Stimulated activated memory B cell treated with anti-CD40 and anti-IgM and Interleukin-4, amounts not matched to agents 10 μg/mL and 1 μg/mL and 100 μg/mL, for 72 hours (primary cell): ENCODE data around the gene DDX59.
"Not testable (repeated sequence)": the region's sequence is repeated elsewhere in the genome, so short reads cannot be mapped to it uniquely, and the experiment has no call there.

Source experiments
- ATAC-seq: fragments of 150-1000 bp; cut with Tn5 transposase; 2 replicates; pipeline ENCODE4 v1.10.0; 2021
- H3K27ac Mint-ChIP-seq: one replicate; pipeline ENCODE4 v1.8.0; 2022; ENCODE audit warnings: mild to moderate bottlenecking, mixed read lengths
- H3K27me3 Mint-ChIP-seq: one replicate; pipeline ENCODE4 v1.8.0; 2022; ENCODE audit warnings: mixed read lengths
- H3K36me3 Mint-ChIP-seq: one replicate; pipeline ENCODE4 v1.8.0; 2022; ENCODE audit warnings: mixed read lengths
- H3K4me1 Mint-ChIP-seq: one replicate; pipeline ENCODE4 v1.8.0; 2022; ENCODE audit warnings: mixed read lengths
- H3K4me3 Mint-ChIP-seq: one replicate; pipeline ENCODE4 v1.8.0; 2022; ENCODE audit warnings: mild to moderate bottlenecking, moderate library complexity, mixed read lengths
- H3K9me3 Mint-ChIP-seq: one replicate; pipeline ENCODE4 v1.8.0; 2022; ENCODE audit warnings: mixed read lengths

Gene DDX59

GRCh38 chr1:200653022-200653462 lies 16.7 kb downstream of the DDX59 start:
- Mint-ChIP-seq H3K27ac (peak overlapping the region; percentile 38), H3K36me3 (peaks cover 42% of the 10 kb centered on the region), H3K4me3 (no peak overlapping the region), H3K27me3 (no peaks in the 10 kb centered on the region), H3K4me1 (peaks cover 38% of the 10 kb centered on the region), H3K9me3 (no peaks in the 10 kb centered on the region)
- no peak for ATAC-seq

- Mint-ChIP-seq H3K36me3 (peaks cover 38% of the 10 kb centered on the region), H3K4me1 (peaks cover 38% of the 10 kb centered on the region), H3K4me3 (no peak overlapping the region), H3K9me3 (no peaks in the 10 kb centered on the region), H3K27ac (peak overlapping the region; percentile 38), H3K27me3 (no peaks in the 10 kb centered on the region)
- ATAC-seq: no peak
Measured at GRCh38 chr1:200652378-200652777, 17.3 kb downstream of the DDX59 start.

GRCh38 chr1:200646515-200646914 lies 23.2 kb downstream of the DDX59 start:
- Mint-ChIP-seq H3K36me3 (peaks cover 19% of the 10 kb centered on the region), H3K4me1 (peaks cover 8% of the 10 kb centered on the region)

GRCh38 chr1:200644021-200644420 lies 25.7 kb downstream of the DDX59 start:
- peaks cover 23% of the 10 kb centered on the region for H3K36me3 Mint-ChIP-seq
- H3K9me3 Mint-ChIP-seq: no peaks in the 10 kb centered on the region
- no peak overlapping the region for H3K4me3 Mint-ChIP-seq
- H3K4me1 Mint-ChIP-seq: peaks cover 18% of the 10 kb centered on the region
- no peaks in the 10 kb centered on the region for H3K27me3 Mint-ChIP-seq
- no peak overlapping the region for H3K27ac Mint-ChIP-seq
- ATAC-seq: no peak

More at GRCh38 chr1:200646515-200646914, 23.2 kb downstream of the DDX59 start:
- no peak overlapping the region for H3K4me3 Mint-ChIP-seq
- peak overlapping the region; percentile 62 for H3K27ac Mint-ChIP-seq
- no peaks in the 10 kb centered on the region for H3K9me3 Mint-ChIP-seq
- ATAC-seq: no peak
- H3K27me3 Mint-ChIP-seq: no peaks in the 10 kb centered on the region

- Mint-ChIP-seq H3K9me3 (no peaks in the 10 kb centered on the region), H3K27me3 (no peaks in the 10 kb centered on the region), H3K27ac (no peak overlapping the region), H3K4me1 (peaks cover 18% of the 10 kb centered on the region), H3K36me3 (peaks cover 21% of the 10 kb centered on the region), H3K4me3 (no peak overlapping the region)
- no peak for ATAC-seq
Measured at GRCh38 chr1:200642481-200642880, 27.2 kb downstream of the DDX59 start.

- peaks cover 9% of the 10 kb centered on the region for H3K4me1 Mint-ChIP-seq
- no peaks in the 10 kb centered on the region for H3K27me3 Mint-ChIP-seq
- peaks cover 13% of the 10 kb centered on the region for H3K36me3 Mint-ChIP-seq
- ATAC-seq: no peak
- no peak overlapping the region for H3K27ac Mint-ChIP-seq
- no peak overlapping the region for H3K4me3 Mint-ChIP-seq
- H3K9me3 Mint-ChIP-seq: no peaks in the 10 kb centered on the region
Measured at GRCh38 chr1:200640963-200641401, 28.7 kb downstream of the DDX59 start.

GRCh38 chr1:200640373-200640962 lies 29.2 kb downstream of the DDX59 start:
- Mint-ChIP-seq H3K27me3 (no peaks in the 10 kb centered on the region), H3K36me3 (peaks cover 13% of the 10 kb centered on the region), H3K4me3 (no peak overlapping the region), H3K27ac (peak overlapping the region; percentile 0), H3K4me1 (peaks cover 9% of the 10 kb centered on the region), H3K9me3 (no peaks in the 10 kb centered on the region)
- ATAC-seq: no peak

GRCh38 chr1:200638073-200638472 lies 31.6 kb downstream of the DDX59 start:
- no peak overlapping the region for H3K27ac Mint-ChIP-seq
- no peaks in the 10 kb centered on the region for H3K27me3 Mint-ChIP-seq
- no peak for ATAC-seq
- H3K4me1 Mint-ChIP-seq: peaks cover 9% of the 10 kb centered on the region
- H3K9me3 Mint-ChIP-seq: no peaks in the 10 kb centered on the region
- peaks cover 8% of the 10 kb centered on the region for H3K36me3 Mint-ChIP-seq
- H3K4me3 Mint-ChIP-seq: no peak overlapping the region

- H3K27me3 Mint-ChIP-seq: no peaks in the 10 kb centered on the region
- H3K27ac Mint-ChIP-seq: no peak overlapping the region
- no peak overlapping the region for H3K4me3 Mint-ChIP-seq
- no peak for ATAC-seq
- H3K9me3 Mint-ChIP-seq: no peaks in the 10 kb centered on the region
- H3K36me3 Mint-ChIP-seq: peaks cover 8% of the 10 kb centered on the region
- peaks cover 9% of the 10 kb centered on the region for H3K4me1 Mint-ChIP-seq
Measured at GRCh38 chr1:200636681-200637080, 33.0 kb downstream of the DDX59 start.

- Mint-ChIP-seq H3K27me3 (no peaks in the 10 kb centered on the region), H3K9me3 (no peaks in the 10 kb centered on the region), H3K4me3 (no peak overlapping the region), H3K36me3 (peaks cover 4% of the 10 kb centered on the region), H3K27ac (no peak overlapping the region), H3K4me1 (peaks cover under 1% of the 10 kb centered on the region)
- ATAC-seq: no peak
Measured at GRCh38 chr1:200634261-200635122, 35.2 kb downstream of the DDX59 start.

GRCh38 chr1:200631375-200631774 lies 38.3 kb downstream of the DDX59 start:
- H3K27me3 Mint-ChIP-seq: no peaks in the 10 kb centered on the region
- H3K36me3 Mint-ChIP-seq: no peaks in the 10 kb centered on the region
- peaks cover 22% of the 10 kb centered on the region for H3K4me1 Mint-ChIP-seq
- H3K9me3 Mint-ChIP-seq: no peaks in the 10 kb centered on the region
- no peak overlapping the region for H3K4me3 Mint-ChIP-seq
- no peak for ATAC-seq
- no peak overlapping the region for H3K27ac Mint-ChIP-seq

- not testable (repeated sequence) for H3K9me3 Mint-ChIP-seq, H3K4me3 Mint-ChIP-seq, H3K27me3 Mint-ChIP-seq, H3K36me3 Mint-ChIP-seq, ATAC-seq, H3K27ac Mint-ChIP-seq
- peaks cover 23% of the 10 kb centered on the region for H3K4me1 Mint-ChIP-seq
Measured at GRCh38 chr1:200630515-200630899, 39.2 kb downstream of the DDX59 start.

- H3K27me3 Mint-ChIP-seq: no peaks in the 10 kb centered on the region
- H3K36me3 Mint-ChIP-seq: no peaks in the 10 kb centered on the region
- peaks cover 28% of the 10 kb centered on the region for H3K4me1 Mint-ChIP-seq
- no peaks in the 10 kb centered on the region for H3K9me3 Mint-ChIP-seq
- no peak overlapping the region for H3K4me3 Mint-ChIP-seq
- no peak overlapping the region for H3K27ac Mint-ChIP-seq
- no peak for ATAC-seq
Measured at GRCh38 chr1:200629876-200630514, 39.7 kb downstream of the DDX59 start.

GRCh38 chr1:200628223-200628881 lies 41.4 kb downstream of the DDX59 start:
- no peaks in the 10 kb centered on the region for H3K9me3 Mint-ChIP-seq
- H3K4me3 Mint-ChIP-seq: peak overlapping the region; percentile 45
- H3K36me3 Mint-ChIP-seq: no peaks in the 10 kb centered on the region
- ATAC-seq: peak; percentile 88
- H3K4me1 Mint-ChIP-seq: peaks cover 29% of the 10 kb centered on the region
- no peaks in the 10 kb centered on the region for H3K27me3 Mint-ChIP-seq
- peak overlapping the region; percentile 28 for H3K27ac Mint-ChIP-seq

- Mint-ChIP-seq H3K36me3 (no peaks in the 10 kb centered on the region), H3K4me1 (peaks cover 29% of the 10 kb centered on the region), H3K4me3 (peak overlapping the region; percentile 45), H3K9me3 (no peaks in the 10 kb centered on the region), H3K27ac (peak overlapping the region; percentile 28), H3K27me3 (no peaks in the 10 kb centered on the region)
- peak; percentile 71 for ATAC-seq
Measured at GRCh38 chr1:200627575-200628222, 42.0 kb downstream of the DDX59 start.
